Tibial nerve (tissue), 4 donors: ENCODE results near the gene CCDC188.

ENCODE experiments used
- EP300 ChIP-seq, 2 donors: sonication (generic); formaldehyde crosslinking; IDR thresholded peaks; one replicate each; pipeline ENCODE4 v1.6.1; 2017; ENCODE audit warnings: antibody characterized with exemption in 2 of 2, mild to moderate bottlenecking in 1 of 2
- POLR2A ChIP-seq, 2 donors: fragments of 450-650 bp; IDR thresholded peaks; one replicate each; pipeline ENCODE4 v1.6.1; 2017; ENCODE audit warnings: antibody characterized with exemption in 2 of 2, mild to moderate bottlenecking in 2 of 2, moderate library complexity in 2 of 2
- TF ChIP-seq, protein P1 (sequence below), 5 experiments: fragments of 200-600 bp in 3 of 5; fragments of 450-650 bp in 2 of 5; sonication (generic) in 3 of 5; IDR thresholded peaks; one replicate each; pipeline ENCODE4 v1.5.1; 2016 to 2019; ENCODE audit warnings: antibody characterized with exemption in 5 of 5, mild to moderate bottlenecking in 3 of 5, moderate library complexity in 2 of 5

DNA sequence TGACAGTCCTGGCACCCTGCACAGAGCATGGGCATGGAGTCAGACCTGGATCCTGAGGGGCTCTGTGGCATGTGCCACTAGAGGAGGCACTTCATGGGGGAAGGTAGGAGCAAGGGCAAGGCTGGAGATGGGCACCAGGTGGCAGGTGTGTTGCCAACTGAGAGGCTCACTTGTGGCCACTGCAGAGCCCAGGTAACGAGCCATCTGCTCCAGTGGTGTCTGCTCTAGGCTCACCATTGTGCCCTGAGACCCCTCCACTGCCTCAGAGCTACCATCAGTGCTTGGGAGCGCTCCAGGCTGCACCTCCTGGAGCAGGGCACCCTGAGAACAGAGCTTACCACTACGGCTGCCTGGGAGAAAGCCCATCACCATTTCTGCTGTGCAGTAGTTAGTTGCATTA lies 20.5 kb downstream of the CCDC188 start:
- TF ChIP-seq, protein P1, sequence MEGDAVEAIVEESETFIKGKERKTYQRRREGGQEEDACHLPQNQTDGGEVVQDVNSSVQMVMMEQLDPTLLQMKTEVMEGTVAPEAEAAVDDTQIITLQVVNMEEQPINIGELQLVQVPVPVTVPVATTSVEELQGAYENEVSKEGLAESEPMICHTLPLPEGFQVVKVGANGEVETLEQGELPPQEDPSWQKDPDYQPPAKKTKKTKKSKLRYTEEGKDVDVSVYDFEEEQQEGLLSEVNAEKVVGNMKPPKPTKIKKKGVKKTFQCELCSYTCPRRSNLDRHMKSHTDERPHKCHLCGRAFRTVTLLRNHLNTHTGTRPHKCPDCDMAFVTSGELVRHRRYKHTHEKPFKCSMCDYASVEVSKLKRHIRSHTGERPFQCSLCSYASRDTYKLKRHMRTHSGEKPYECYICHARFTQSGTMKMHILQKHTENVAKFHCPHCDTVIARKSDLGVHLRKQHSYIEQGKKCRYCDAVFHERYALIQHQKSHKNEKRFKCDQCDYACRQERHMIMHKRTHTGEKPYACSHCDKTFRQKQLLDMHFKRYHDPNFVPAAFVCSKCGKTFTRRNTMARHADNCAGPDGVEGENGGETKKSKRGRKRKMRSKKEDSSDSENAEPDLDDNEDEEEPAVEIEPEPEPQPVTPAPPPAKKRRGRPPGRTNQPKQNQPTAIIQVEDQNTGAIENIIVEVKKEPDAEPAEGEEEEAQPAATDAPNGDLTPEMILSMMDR (IDR thresholded peaks at IDR 0.05), result no peak
- TF ChIP-seq POLR2A (IDR thresholded peaks at IDR 0.05), result no peak
- TF ChIP-seq EP300 (IDR thresholded peaks at IDR 0.05), result no peak
